ENCODE measurements around the gene KLK8.

KLK8 gene, protein sequence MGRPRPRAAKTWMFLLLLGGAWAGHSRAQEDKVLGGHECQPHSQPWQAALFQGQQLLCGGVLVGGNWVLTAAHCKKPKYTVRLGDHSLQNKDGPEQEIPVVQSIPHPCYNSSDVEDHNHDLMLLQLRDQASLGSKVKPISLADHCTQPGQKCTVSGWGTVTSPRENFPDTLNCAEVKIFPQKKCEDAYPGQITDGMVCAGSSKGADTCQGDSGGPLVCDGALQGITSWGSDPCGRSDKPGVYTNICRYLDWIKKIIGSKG

DNA sequence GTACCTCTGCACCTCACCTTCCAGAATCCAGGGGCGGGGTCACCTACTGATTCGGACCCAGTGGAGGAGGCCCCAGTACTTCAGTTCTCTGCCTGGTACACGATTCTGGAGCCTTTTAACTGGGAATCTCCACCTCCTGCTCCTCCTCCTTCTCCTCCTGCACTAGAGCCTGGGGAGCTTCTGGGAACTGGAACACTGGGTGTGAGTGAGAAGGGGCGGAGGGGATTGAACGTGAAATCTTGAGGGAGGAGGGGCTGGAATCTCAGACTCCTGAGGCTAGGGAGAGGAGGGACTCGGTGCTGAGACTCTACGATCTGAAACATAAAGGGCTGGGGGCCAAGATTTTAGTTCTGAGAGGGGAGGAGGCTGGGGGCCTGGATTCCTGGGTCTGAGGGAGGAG is at the start of gene KLK8:
Gene KLK8 (minus strand): TSS at position 90 of the 400 bp plus-strand sequence. CDS start 437 bp downstream, outside the sequence.
- peak within 1 kb of the TSS in 19 of 21 experiments; percentile 13 to 85 (median 71) for H3K27ac ChIP-seq
- H3K4me3 ChIP-seq: peak within 1 kb of the TSS; percentile 3 to 38 (median 25)

DNA sequence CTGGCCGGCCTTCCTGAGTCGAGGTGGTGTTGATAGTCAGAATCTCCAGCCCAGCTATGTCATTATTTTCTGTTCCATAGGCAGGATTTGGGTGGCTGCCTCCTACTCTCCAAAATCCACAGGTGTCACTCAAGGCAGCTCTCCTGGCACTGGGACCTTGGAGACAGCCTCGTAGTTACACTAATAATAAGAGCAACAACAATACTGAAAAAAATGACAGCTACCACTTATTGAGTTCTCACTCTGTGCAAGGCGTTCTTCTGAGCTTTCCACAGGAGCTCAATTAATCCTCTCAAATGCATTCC is 45.6 kb upstream of the KLK8 start:
- peak overlapping the region in 2 of 21 experiments; percentile 0 to 22 for H3K27ac ChIP-seq
- H3K4me3 ChIP-seq: no peak overlapping the region

DNA sequence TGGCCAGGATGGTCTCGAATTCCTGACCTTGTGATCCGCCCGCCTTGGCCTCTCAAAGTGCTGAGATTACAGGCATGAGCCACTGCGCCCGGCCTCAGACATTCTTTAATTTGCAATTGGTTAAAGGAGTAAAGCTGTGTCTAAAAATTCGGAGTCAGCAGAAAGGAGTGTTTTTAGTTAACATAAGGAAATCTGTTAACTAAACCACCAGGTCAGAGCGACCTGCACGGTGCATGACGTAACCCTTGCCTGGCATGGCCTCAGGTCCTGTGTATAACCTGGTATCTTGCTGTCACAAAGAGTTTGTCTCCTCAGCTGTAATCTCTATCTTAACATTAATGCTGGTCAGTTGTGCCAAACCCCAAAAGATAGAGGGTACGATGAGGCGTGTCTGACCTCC is 42.9 kb upstream of the KLK8 start:
- Histone ChIP-seq H3K4me3 (no peak overlapping the region), H3K27ac (no peak overlapping the region)

DNA sequence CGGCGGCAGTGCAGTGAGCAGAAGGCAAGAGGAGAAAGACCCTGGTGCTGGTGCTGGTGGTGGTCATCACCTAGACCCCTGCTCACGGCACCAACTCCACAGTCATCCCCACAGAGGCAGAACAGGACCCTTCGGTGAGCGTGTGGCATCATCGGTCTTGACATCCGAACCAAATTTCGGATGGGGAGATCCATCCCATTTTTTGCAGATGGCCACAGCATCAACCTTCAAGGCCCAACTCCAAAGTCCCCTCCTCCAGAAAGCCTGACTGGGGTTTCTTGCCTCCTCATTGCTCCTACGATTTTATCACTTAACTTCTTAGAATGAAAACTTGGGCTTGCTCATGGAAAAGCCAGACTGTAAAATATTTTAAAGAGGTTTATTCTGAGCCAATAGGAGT is 42.1 kb upstream of the KLK8 start:
- Histone ChIP-seq H3K4me3 (no peak overlapping the region), H3K27ac (no peak overlapping the region)

DNA sequence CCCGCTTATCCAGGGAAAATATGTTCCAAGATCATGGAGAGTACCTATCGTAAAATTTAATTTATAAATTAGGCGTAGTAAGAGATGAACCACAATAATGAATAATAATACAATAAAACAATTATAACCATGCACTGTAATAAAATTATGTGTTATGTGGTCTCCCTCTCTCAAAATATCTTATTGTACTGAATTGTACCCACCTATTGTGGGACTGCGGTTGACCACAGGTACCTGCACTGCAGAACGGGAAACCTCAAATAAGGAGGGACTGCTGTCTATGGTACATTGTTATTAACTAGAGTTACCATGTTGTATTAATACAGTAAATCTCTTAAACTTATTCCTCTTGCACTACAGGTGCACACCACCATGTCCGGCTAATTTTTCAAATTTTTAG is 38.7 kb upstream of the KLK8 start:
- Histone ChIP-seq H3K27ac (no peak overlapping the region), H3K4me3 (no peak overlapping the region)

DNA sequence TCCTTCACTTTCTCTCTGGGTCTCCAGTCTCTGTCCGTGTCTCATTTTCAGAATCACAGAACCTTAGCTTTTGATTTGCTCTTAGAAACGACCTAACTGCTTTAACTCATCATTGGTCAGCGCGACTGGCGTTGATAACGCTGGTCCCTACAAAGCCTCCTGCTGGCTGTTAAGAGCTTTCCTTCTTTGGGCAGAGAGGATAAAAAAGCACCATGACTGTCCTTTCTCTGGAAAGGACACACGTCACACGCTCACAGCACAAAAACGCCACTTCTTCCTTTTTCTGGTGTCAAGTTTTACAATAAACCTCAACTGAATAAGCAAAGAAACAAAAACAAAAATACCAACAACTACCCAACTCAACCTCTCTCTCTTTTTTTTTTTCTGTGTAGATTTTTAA is 35.1 kb upstream of the KLK8 start:
- H3K4me3 ChIP-seq: no peak overlapping the region
- H3K27ac ChIP-seq: no peak overlapping the region

DNA sequence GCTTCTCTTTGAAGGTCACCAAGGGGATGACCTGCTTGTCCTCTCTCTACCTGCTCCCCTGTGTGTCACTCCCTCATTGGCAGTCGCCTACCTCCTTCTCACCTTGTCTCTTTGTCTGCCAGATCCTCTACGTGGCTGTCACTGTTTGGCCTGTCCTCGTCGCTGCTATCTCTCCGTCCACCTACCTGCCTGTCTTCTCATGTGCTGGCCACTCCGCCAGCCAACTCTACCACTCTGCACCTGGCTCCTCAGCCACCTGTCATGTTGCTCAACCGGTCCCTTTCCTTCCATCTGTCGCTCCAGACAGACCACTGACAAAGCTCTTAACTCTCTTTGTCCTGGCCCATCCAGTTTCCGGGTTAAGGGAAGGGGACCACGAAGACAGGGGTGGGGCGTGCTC is 33.3 kb upstream of the KLK8 start, which contains the start of gene KLK12:
Gene KLK12 (minus strand): TSS at position 299 of the 400 bp plus-strand sequence. CDS start 381 bp downstream, outside the sequence.
- Histone ChIP-seq H3K27ac (no peak within 1 kb of the TSS), H3K4me3 (no peak within 1 kb of the TSS)

DNA sequence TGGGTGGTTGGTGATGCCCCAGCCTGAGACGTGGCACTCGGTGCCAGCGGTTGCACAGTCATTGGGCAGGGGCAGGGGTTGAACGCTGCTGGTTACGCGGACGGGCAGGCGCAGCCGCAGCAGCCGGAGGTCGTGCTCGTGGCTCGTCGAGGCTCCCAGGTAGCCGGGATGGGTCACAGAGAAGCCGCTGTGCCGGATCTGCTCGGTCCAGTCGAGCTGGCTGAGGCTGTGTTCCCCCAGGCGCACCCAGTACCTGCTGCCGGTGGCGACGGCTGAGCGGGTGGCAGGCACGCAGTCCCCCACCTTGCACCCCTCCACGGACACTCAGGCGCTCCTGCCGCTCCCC is 30.4 kb upstream of the KLK8 start:
- Histone ChIP-seq H3K27ac (no peak overlapping the region), H3K4me3 (no peak overlapping the region)

DNA sequence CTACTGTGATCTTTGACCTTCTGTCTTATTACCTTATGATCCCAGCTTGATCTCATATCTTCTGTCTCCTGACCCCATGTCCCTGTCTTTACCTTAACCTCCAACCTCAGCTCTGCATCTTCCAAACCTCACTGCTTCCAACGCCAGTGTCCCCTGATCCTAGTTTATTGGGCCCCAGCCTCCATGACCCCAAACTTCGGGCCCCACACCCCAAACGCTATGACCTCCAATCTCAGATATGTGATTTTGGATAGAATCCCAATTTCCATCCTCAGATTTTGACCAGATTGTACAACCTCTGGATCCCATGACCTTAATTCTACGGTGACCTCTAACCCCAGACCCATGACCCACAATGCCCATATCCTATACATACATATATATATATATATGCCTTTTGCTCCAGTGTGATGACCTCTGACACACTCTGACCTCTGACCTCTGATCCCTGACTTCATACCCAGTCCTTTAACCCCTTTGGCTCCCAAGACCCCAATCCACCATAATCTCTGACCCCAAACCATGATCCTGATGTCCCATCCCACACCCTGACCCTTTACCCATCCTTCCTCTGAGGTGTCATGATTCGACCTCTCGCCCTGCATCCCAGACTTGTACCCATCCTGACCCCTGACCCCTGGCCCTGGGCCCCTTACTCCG is 29.9 kb upstream of the KLK8 start:
- Histone ChIP-seq H3K4me3 (no peak overlapping the region), H3K27ac (no peak overlapping the region)

DNA sequence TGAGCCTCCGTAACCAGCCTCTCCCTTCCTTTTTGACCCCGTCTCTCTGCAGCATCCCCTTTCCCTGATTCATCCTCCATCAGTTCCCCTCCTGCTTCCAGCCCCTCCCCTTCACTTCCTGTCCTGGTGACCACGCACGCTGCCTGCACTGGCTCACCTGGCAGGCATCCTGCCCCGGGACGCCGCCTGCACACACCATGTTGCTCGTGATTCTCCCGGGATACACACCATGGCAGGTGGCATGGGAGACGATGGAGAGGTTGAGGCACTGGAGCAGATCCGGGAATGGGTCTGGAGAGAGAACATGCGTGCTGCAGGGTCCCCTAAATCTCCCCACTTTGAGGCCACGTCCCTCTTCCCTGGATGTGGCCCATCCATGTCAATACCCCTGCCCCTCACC is 29.2 kb upstream of the KLK8 start:
- Histone ChIP-seq H3K27ac (no peak overlapping the region), H3K4me3 (no peak overlapping the region)

DNA sequence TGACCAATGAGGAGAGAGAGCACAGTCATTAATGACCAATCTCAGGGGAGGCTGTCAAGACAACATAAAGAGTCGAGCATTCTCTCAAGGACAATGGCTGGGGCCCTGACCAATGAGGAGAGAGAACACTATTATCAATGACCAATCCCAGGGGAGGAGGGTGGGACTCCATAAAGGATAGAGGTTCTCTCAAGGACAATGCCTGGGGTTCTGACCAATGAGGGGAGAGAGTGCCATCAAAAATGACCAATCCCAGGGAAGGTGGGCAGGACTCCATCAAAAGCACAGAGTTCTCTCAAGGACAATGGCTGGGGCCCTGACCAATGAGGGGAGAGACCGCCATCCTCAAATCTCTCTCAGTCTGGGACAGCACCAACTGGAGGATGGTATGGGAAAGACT is 28.3 kb upstream of the KLK8 start:
- H3K27ac ChIP-seq: no peak overlapping the region
- H3K4me3 ChIP-seq: no peak overlapping the region

DNA sequence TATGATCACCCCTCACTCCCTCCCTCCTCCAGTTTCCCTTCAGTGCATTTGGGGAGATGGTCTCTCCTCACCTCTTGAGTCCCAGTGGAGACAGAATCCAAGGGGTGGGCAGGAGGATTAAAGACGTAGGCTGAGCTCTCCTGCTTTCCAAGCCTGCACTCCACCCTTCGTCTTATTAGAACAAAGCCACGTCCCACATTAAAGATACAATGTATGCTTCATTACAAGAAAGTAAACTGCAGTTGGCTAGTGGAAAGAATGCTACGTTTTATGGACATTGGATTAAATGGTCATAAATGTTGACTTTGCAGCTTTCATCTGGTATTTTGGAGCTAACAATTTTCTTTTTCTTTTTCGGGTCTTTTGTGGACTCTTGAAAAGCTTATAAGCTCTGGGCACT is 26.5 kb upstream of the KLK8 start:
- Histone ChIP-seq H3K4me3 (no peak overlapping the region), H3K27ac (peak overlapping the region in 2 of 21 experiments; percentile 62 to 71)

DNA sequence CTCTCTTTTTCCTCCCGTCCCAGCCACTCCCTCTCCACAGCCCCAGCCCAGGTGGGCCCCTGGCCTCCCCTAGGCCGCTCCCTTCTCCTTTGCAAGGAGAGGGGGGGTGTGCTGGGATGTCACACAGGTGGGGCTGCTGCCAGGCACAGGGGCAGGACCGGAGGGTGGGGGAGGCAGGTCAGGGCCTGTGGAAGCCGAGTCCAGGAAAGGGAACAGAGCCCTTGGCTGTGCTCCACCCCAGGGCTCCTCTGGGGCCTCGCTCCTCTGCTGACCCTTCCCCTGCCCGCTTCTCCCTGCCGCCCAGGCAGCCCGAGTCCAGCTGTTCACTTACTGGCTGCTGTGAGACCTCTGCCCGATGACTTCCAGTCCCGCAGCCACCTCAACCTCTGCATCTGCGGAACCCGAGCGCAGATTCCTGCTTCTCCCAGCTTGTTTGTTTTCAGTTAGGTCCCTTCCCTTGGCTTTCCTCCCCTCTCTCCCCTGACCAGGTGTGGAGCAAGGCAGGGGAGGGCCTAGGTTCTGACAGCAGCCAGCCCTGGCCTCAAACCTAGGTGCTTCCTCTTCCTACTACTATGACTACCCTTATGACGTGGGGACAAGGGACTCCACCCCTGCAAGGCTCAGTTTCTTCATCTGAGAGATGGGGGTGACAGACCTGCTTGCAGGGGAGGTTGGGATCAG is 25.9 kb upstream of the KLK8 start:
- peak overlapping the region in 5 of 7 experiments; percentile 1 to 40 (median 21) for H3K4me3 ChIP-seq
- H3K27ac ChIP-seq: peak overlapping the region in 19 of 21 experiments; percentile 8 to 91 (median 73)

DNA sequence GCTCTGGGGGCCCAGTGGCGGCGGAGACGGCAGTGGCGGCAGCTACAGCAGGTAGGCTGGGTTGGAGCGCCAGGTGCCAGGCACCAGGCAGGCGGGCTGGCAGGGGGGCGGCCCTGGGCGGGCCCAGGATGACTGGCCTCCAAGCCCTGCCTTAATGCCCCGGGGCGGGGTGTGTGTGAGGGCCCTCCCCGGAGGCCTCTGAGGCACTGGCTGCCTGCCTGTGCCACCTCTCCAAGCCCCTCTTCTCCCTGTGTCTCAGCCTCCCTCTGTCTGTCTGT is 25.1 kb upstream of the KLK8 start, which contains the start of gene KLK11:
Gene KLK11 (minus strand): TSS at position 63 of the 278 bp plus-strand sequence. CDS start 985 bp downstream, outside the sequence.
- Histone ChIP-seq H3K4me3 (peak within 1 kb of the TSS; percentile 6 to 40 (median 22)), H3K27ac (peak within 1 kb of the TSS; percentile 22 to 91 (median 71))

DNA sequence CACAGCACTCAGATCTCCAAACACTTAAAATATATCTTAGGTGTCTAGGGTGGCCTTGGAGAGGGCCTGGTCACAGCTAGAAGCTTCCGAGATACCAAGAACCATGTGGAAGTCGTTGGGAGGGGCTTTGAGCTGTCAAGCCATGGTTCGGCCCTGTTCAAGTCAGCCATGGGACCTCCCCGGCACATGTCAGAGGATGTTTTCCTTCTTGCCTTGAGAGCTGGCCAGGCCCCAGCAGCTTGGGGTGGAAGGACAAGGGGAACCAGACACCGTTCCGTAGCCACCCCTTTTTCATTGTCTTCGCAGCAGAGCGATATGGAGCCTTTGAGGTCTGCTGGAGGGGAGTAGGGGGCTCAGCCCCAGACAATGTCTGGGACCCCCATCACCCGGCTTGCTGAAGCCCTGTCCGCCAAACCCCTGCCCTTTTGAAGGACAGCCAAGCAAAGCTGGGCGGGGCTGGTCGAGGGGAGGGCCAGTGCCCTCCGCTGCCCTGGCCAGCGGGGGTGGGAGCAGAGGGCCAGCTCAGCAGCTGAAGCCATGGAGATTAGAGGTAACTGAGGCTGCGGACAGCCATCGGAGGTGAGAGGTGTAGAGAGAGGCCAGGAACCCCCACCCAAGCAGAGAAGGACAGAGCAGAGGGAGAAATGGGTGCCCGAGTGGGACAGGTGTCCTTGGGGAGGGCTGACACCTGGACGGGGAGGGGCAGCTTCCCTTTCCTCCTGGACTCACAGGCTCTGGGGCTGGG is 24.6 kb upstream of the KLK8 start:
- peak overlapping the region; percentile 6 to 40 (median 22) for H3K4me3 ChIP-seq
- H3K27ac ChIP-seq: peak overlapping the region; percentile 22 to 91 (median 71)

DNA sequence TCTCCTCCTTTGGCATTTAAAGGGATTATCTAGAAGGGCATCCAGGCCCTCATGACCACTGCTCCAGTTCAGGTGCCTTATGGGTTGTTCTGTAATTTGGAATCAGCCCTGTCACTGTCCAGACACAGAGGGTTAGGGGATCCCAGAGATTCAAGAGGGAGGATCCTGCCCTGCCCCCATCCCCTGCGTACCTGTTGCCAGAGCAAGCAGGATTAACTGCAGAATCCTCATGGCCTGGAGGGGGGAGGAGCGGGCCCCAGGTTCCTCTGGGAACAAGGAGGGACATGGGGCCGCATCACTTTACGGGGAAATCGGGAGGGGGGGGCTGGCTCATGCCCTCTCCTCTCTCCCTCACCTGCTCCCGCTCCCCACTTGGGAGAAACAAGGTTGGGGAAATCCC is 24.0 kb upstream of the KLK8 start:
- Histone ChIP-seq H3K4me3 (peak overlapping the region in 5 of 7 experiments; percentile 13 to 40 (median 24)), H3K27ac (peak overlapping the region in 9 of 21 experiments; percentile 58 to 91 (median 76))

DNA sequence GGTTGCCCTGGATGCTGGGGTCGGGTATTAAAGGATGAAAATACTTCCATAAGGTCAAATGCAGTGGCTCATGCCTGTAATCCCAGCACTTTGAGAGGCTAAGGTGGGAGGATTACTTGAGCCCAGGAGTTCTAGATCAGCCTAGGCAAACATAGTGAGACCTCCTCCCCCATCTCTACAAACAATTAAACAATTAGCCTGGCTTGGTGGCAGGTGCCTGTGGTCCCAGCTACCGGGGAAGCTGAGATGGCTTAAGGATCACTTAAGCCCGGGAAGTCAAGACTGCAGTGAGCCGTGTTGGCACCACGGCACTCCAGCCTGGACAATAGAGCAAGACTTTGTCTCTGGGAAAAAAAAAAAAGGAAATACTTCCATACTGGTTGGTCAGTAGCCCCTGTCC is 23.5 kb upstream of the KLK8 start:
- Histone ChIP-seq H3K27ac (peak overlapping the region in 3 of 21 experiments; percentile 77 to 91 (median 81)), H3K4me3 (peak overlapping the region in 2 of 7 experiments; percentile 29 to 40)

DNA sequence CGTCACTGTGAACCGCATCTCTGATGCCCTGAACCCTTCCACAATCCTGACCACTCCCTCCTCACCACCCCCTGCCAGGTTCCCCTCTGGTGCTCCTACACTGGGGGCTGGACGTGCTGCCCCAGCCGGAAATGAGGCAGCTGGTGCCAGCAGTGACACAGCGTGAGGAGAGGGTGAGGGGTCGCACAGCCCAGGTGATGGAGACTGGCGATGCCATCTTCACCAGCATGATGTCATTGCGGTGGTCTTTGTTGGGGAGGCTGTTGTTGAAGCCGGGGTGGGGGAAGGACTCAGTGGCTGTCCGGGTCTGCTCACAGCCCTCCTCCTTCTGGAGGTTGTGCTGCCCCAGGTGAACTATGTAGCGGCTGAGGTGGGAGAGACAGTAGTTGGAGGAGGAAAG is 22.5 kb upstream of the KLK8 start:
- H3K4me3 ChIP-seq: no peak overlapping the region
- no peak overlapping the region for H3K27ac ChIP-seq

DNA sequence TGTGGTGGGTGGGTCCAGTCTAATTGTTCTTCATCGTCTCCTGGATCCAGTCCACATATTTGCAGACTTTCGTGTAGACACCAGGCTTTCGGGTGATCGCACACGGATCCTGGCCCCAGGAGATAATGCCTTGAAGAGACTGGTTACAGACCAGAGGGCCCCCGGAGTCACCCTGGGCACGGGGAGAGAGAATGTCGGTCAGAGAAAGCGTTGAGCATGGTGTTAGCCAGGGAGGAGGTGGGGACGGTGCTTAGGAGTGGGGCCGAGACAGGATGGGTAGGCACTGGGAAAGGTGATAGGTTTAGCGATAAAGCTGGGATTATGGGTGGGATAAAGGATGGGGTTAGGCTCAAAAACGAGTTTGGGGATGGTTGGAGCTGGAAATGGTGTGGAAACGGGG is 21.1 kb upstream of the KLK8 start:
- no peak overlapping the region for H3K27ac ChIP-seq
- H3K4me3 ChIP-seq: no peak overlapping the region

DNA sequence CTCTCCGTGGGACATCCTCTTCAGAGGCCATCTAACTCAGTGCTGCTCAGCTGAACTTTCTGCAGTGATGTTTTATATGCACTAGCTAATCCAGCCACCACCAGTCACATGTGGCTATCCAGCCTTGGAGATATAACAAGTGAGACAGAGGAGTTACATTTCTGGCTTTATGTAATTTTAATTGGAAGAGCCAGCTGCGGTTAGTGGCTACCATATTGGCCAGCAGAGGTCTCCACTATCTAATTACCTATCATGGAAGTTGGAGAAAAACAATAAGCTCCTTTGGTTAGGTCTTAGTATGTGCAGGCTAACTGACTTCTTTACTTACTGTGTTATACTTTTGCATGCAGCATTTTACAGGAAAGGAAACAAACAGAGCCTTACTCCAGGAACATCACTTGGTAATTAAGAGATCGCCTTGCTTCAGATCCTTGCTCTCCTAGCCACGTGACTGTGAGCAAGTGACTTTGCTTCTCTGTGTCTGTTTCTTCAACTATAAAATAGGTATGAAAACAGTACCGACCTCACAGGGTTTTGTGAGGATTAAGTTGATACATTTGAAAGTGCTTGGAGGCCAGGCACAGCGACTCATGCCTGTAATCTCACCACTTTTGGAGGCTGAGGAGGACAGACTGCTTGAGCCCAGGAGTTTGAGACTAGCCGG is 19.7 kb upstream of the KLK8 start:
- Histone ChIP-seq H3K27ac (peak overlapping the region in 8 of 21 experiments; percentile 11 to 93 (median 70)), H3K4me3 (no peak overlapping the region)

All from skin epidermis (tissue), 12 donors.